Astrocyte of the hippocampus (primary cell): ENCODE results near the gene ATAD1.

Experiments
- DNase-seq: peaks from one replicate; pipeline ENCODE4 v3.0.0; 2011; ENCODE audit warnings: low read depth, low spot score

ATAD1 gene

DNA sequence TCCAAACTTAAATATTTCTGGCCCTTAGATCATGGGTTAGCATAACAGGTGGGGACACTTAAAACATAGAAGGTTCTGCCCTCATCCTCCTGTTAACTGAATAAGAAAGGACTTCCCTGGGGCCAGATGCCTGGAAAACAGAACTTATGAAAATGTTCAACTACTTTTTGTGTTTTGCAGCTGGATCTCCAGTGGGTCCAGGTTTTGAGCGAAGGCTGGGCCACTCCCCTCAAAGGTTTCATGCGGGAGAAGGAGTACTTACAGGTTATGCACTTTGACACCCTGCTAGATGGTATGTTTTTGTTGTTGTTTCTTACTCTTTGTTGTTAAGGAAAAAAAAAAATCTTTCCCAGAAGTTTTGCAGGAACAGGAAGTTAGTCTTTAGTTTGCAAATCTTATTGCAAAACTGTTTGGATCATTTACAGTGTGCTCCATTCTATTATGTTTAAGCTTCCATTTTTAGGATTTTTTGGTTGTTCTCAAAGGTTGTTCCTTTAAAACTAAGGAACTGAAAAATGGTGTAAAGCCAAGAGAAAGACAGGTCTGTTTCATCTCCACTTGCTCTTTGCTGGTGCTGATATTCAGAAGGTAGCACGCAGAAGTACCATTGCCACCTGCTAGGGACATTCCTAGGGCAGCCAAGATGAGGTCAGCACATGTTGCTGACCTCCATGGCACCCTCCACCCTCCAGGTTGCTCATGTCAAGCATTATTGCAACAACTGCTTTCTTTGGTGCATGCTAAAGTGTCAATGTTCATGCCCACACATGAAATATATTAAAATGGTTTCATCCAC, 102.3 kb downstream of the ATAD1 start:
- DNase-seq, result no peak

DNA sequence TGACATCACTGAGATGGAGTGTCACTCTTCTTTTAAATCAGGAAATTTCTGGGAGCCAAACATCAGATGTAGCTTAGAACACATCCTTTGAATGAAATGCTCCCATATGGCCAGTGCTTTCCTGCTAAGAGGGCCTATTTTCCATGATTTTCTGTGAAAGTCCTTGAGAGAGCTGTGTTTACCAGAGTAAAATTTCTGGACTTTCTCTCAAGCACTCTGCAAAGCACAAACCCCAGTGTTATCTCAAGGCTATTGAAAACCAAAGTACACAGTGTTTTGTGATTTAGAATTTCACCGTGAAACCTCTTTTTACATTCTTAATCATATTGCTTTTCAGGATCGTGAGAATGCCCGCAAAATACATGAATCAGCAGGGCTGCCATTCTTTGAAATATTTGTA, 104.3 kb downstream of the ATAD1 start:
- DNase-seq, result no peak

DNA sequence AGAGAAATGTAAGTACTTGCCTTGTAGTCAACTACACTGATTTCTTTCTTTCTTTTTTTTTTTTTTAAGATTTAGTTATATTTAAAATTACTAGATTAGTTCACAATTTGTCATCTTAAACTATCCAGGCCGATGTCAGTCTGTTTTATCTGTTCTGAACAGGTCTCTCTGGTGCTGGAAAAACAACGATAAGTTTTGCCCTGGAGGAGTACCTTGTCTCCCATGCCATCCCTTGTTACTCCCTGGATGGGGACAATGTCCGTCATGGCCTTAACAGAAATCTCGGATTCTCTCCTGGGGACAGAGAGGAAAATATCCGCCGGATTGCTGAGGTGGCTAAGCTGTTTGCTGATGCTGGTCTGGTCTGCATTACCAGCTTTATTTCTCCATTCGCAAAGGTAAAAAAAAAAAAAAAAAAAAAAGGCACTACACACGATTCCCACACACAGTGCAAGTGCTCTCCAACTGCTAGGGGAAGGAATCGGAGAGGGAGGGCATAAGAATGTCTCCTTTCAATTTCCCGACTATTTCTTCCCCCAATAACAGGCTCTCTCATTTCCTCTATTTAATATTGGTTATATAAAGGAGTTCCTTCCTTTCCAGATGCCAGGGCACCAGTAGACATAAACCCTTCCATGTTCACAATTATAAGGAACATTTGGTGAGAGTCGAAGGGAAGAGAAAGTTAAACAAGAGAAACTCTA, 105.0 kb downstream of the ATAD1 start:
- DNase-seq, result no peak

DNA sequence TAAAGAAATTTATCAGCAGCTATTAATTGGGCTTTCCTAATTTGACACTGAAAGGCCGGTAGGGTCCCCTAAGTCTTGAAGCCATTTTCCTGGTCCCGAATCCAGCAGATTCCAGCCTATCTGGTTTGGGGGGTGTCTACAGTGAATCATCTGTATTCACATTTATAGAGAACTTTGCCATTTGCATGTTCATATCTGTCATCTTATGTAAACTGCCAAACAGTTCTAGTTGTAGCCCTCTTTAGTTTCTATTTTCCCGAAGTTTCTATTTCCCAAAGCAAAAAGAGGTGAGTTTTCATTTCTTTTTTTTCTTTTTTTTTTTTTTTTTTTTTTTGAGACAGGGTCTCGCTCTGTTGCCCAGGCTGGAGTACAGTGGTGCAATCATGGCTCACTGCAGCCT, 110.8 kb downstream of the ATAD1 start:
- no peak for DNase-seq

DNA sequence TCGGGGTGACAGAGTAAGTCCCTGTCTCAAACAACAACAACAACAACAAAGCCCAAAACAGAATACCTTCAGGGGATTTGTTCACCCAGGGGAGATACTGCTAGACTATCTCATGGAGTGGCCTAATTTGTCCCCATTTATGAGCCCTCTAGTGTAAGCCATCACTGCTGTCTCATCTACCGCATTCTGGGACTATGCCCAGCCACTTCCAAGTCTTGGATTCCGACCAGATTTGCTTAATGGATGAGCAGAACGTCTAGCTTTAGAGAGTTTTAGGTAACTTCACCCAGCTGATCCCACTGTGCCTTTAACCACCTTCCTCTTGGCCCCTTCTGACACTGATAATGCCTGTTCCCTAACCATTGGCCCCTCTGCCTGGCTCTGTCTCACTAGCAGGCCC, 111.3 kb downstream of the ATAD1 start:
- peak; percentile 33 for DNase-seq

DNA sequence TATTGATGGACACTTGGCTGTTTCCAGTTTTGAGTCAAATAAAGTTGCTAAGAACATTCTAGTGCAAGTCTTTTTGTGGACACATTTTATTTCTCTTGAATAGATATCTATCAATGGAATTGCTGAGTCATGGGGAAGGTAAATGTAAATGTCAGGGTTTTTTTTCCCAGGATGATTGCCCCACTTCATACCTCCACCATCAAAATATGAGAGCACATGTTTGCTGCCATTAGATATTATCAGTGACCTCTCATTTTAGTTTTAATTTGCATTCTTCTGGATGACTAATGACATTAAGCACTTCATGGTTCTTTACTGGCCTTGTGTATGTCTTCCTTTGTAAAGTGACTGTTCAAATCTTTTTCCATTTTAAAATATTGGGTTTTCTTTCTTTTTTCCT, 112.7 kb downstream of the ATAD1 start:
- DNase-seq, result peak; percentile 4

DNA sequence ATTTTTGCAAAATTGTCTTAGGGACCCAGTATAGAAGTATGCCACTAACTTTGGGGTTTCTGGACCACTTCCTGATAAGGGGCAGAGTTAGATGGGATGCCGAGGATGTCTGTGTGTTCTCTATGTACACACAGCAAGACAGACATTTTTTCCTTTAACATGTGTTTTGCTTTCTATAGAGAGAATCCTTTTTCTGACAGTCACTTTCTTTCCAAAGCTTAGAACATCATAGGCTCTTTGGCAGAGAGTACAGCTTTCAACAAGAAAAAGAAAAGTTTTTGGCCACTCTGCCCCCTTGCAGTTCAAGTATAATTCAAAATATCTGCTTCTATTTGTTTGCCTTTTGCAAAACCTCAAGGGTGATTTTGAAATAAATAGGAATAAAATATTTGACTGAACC, 114.3 kb downstream of the ATAD1 start:
- DNase-seq, result no peak

DNA sequence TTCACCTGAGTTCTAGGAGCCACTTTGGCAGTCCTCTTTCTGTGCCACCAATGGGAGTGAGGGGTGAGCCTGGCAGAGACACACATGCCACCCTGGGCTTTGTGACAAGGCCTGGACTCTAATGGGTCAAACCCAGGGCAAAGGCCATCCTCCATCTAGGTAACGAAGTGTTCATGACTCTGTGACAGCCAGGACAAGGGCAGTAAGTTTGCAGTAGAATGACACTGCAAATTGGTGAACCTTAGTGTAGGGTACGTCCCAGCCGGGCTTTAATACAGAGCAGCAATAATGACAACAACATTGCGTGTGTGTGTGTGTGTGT, 115.1 kb downstream of the ATAD1 start:
- no peak for DNase-seq

DNA sequence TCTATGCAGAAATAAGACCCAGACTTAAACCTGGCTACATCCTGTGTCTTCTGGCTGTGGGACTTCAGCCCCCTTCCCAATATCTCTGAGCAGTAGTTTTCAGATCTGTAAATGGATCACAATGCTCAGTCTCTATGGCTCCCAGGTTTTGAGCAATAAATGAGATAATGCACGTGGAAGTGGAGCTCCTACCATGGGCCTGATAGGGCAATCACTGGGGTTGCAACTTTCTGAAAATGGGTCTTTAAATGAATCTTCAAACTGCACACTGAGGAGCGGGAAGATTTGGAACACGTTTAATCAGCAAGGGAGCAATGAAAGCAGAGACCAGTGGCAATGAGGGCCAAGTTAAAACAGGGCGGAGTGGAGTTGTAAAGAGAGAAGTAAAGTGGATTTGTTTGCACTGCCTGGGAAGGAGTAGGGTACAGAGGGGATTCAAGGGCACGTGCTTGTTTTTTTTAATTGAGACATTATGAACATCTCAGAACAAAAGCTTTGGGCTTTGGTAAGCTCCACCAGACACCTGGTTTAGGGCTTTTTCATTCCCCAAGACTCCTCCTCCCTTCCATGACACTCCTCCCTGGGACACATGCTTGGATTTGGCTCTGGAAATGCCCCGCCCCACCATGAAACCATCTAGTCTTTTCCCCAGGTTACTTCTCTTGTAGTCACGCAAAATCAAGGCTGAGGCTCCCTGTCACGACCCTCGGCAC, 115.6 kb downstream of the ATAD1 start:
- DNase-seq, result no peak
